Stomach smooth muscle (tissue), 2 donors: ENCODE results near the gene RAET1L.
"Not testable (repeated sequence)": the region's sequence is repeated elsewhere in the genome, so short reads cannot be mapped to it uniquely, and the experiment has no call there.

Experiments used
- H3K27ac ChIP-seq: one replicate; pipeline ENCODE4 v1.7.0; 2013; ENCODE audit warnings: mild to moderate bottlenecking, low read length, inconsistent platforms
- H3K27me3 ChIP-seq, 2 donors: one replicate each; pipeline ENCODE4 v1.7.0; 2013; ENCODE audit warnings: low read length in 2 of 2; ENCODE audit not compliant: insufficient read depth in 2 of 2, control insufficient read depth in 1 of 2
- H3K36me3 ChIP-seq, 2 donors: one replicate each; pipeline ENCODE4 v1.7.0; 2013; ENCODE audit warnings: low read length in 2 of 2; ENCODE audit not compliant: control insufficient read depth in 2 of 2, insufficient read depth in 2 of 2
- H3K4me1 ChIP-seq: one replicate; pipeline ENCODE4 v1.7.0; 2013; ENCODE audit warnings: low read length; ENCODE audit not compliant: control insufficient read depth, insufficient read depth
- H3K4me3 ChIP-seq, 2 donors: one replicate each; pipeline ENCODE4 v1.7.0; 2013; ENCODE audit warnings: low read length in 2 of 2
- H3K9ac ChIP-seq, 2 donors: one replicate each; pipeline ENCODE4 v1.7.0; 2013; ENCODE audit warnings: low read length in 2 of 2, mild to moderate bottlenecking in 1 of 2
- H3K9me3 ChIP-seq, 2 donors: one replicate each; pipeline ENCODE4 v1.7.0; 2013; ENCODE audit warnings: low read length in 2 of 2; ENCODE audit not compliant: control insufficient read depth in 2 of 2
- donor health status: healthy.
- donor health status: Pancreatic carcinoma.

RAET1L gene

DNA sequence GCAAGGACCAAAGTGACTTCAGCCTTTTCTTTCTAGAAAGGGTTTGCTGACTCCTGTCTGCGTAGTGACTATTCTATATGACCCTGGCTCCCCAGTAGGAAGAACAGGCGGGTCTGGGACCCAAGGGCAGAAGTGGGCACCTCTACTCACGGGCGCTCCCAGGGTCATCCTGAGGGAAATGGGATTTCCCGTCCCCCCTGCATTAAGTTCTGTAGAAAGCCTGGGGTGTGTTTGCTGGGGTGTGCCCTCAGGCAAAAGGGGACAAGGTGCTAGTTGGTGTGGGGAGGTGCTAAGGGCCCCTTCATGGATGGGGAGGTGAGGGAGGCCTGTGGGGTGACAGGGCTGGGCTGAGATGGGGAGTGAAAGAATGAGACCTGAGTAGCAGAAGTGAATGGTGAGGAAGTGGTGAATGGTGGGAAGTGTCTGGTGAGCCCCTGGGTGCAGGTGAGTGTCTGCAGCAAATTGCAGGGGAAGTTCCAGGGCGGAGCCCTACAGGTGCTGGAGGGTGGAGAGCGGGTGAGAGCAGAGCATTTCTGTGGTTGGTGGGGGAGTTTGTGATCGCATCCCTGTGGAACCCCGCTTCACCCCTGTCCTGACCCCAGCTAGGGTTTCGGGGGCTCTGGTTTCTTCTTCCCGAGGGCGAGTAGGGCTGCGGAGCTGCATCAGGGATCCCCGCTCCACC lies 21.1 kb downstream of the RAET1L start:
- Histone ChIP-seq H3K4me3 (peak overlapping the region; percentile 55 to 76), H3K9me3 (peaks cover 0 to 4% of the 10 kb centered on the region in 2 donors), H3K4me1 (peaks cover 15% of the 10 kb centered on the region), H3K36me3 (no peaks in the 10 kb centered on the region), H3K9ac (no peak overlapping the region), H3K27me3 (peaks cover 28 to 38% of the 10 kb centered on the region in 2 donors), H3K27ac (no peak overlapping the region)

GRCh38 chr6:150003599-150003998 lies 21.7 kb downstream of the RAET1L start:
- H3K27me3 ChIP-seq = peaks cover 25 to 38% of the 10 kb centered on the region in 2 donors
- not testable (repeated sequence) for H3K9ac ChIP-seq, H3K9me3 ChIP-seq, H3K36me3 ChIP-seq, H3K27ac ChIP-seq, H3K4me3 ChIP-seq
- peaks cover 15% of the 10 kb centered on the region for H3K4me1 ChIP-seq

DNA sequence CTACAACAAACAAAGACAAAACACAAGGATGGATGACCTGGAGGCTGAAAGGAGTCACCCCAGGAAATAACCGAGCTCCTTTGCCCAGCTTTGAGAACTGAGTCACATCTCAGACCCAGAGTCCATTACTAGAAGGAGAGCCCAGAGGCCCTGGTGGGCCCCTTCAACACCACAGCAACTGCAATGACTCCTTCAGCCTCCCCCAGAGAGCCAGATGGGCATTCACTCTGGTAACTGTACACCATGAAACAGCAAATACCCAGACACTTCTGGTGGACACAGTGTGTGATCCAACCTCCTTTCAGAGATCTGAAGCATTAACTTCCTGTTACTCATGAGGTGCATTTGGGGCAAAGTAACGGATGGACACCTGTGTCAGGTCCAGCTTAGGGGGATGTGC lies 22.6 kb downstream of the RAET1L start:
- peaks cover 0 to 4% of the 10 kb centered on the region in 2 donors for H3K9me3 ChIP-seq
- no peak overlapping the region for H3K9ac ChIP-seq
- H3K27ac ChIP-seq = no peak overlapping the region
- peaks cover 21 to 39% of the 10 kb centered on the region in 2 donors for H3K27me3 ChIP-seq
- H3K4me1 ChIP-seq = peaks cover 15% of the 10 kb centered on the region
- no peak overlapping the region for H3K4me3 ChIP-seq
- no peaks in the 10 kb centered on the region for H3K36me3 ChIP-seq

- no peak overlapping the region for H3K27ac ChIP-seq
- H3K27me3 ChIP-seq = peaks cover 24 to 48% of the 10 kb centered on the region in 2 donors
- H3K4me3 ChIP-seq = no peak overlapping the region
- no peak overlapping the region for H3K9ac ChIP-seq
- H3K4me1 ChIP-seq = peaks cover 15% of the 10 kb centered on the region
- no peaks in the 10 kb centered on the region for H3K36me3 ChIP-seq
- peaks cover 0 to 4% of the 10 kb centered on the region in 2 donors for H3K9me3 ChIP-seq
These were observed 23.9 kb downstream of the RAET1L start for GRCh38 chr6:150001295-150002008.

GRCh38 chr6:149999636-150000035 lies 25.7 kb downstream of the RAET1L start:
- H3K36me3 ChIP-seq = no peaks in the 10 kb centered on the region
- H3K27me3 ChIP-seq = peaks cover 33 to 57% of the 10 kb centered on the region in 2 donors
- H3K4me1 ChIP-seq = peaks cover 5% of the 10 kb centered on the region
- H3K27ac ChIP-seq = no peak overlapping the region
- H3K9ac ChIP-seq = no peak overlapping the region
- H3K9me3 ChIP-seq = peaks cover 0 to 4% of the 10 kb centered on the region in 2 donors
- no peak overlapping the region for H3K4me3 ChIP-seq

DNA sequence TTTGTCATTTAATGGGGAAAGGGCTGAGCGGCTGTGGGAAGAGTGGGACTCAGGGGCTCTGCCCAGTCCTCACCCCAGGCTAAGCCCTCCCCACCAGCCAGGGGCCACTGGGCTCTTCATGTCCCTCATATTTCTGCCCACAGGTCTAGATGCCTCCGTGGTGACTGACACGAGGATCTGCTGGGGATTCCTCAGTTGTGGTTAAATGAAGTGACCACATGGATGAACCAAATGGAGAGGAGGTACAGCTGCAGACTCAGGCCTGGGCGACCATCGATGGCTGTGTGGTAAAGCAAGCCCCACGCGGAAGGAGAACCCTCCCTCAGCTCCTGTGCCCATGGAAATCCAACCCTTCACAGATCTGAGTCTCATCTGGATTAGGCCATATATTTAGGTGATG lies 29.4 kb downstream of the RAET1L start:
- peaks cover 41 to 44% of the 10 kb centered on the region in 2 donors for H3K27me3 ChIP-seq

GRCh38 chr6:149995235-149995750 lies 30.0 kb downstream of the RAET1L start:
- no peak overlapping the region for H3K9ac ChIP-seq
- H3K27me3 ChIP-seq = peaks cover 45 to 50% of the 10 kb centered on the region in 2 donors
- no peak overlapping the region for H3K27ac ChIP-seq
- H3K4me3 ChIP-seq = no peak overlapping the region
- H3K36me3 ChIP-seq = no peaks in the 10 kb centered on the region
- no peaks in the 10 kb centered on the region for H3K9me3 ChIP-seq
- peaks cover 9% of the 10 kb centered on the region for H3K4me1 ChIP-seq

More for the DNA sequence above, 29.4 kb downstream of the RAET1L start:
- Histone ChIP-seq H3K27ac (no peak overlapping the region), H3K4me1 (peaks cover 2% of the 10 kb centered on the region), H3K9me3 (no peaks in the 10 kb centered on the region), H3K4me3 (no peak overlapping the region), H3K36me3 (no peaks in the 10 kb centered on the region), H3K9ac (no peak overlapping the region)

- H3K36me3 ChIP-seq = no peaks in the 10 kb centered on the region
- H3K4me3 ChIP-seq = no peak overlapping the region
- no peak overlapping the region for H3K9ac ChIP-seq
- H3K9me3 ChIP-seq = peaks cover 4 to 11% of the 10 kb centered on the region in 2 donors
- peaks cover 16% of the 10 kb centered on the region for H3K4me1 ChIP-seq
- no peak overlapping the region for H3K27ac ChIP-seq
- peaks cover 65 to 69% of the 10 kb centered on the region in 2 donors for H3K27me3 ChIP-seq
These were observed 33.5 kb downstream of the RAET1L start for GRCh38 chr6:149991838-149992237.

DNA sequence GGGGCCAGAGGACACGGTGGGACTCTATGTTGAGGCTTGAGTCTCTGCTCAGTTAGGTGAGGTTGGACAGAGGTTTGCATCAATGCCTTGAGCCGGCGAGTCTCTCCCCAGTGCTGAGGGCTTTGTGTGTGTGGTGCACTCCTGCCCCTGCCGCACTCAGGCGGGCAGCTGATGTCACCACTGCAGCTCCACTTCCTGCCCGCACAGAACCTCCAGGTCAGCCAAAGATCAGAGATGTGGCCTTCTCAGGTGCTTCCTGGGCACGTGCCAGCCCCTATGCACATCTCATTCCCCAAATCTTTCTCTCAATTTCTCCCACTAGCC lies 33.9 kb downstream of the RAET1L start:
- peaks cover 67 to 69% of the 10 kb centered on the region in 2 donors for H3K27me3 ChIP-seq

GRCh38 chr6:149990661-149991471 lies 34.5 kb downstream of the RAET1L start:
- peak overlapping the region; percentile 13 to 44 for H3K4me3 ChIP-seq
- peaks cover 64 to 70% of the 10 kb centered on the region in 2 donors for H3K27me3 ChIP-seq
- H3K9ac ChIP-seq = no peak overlapping the region
- no peaks in the 10 kb centered on the region for H3K36me3 ChIP-seq
- H3K4me1 ChIP-seq = peaks cover 16% of the 10 kb centered on the region
- no peak overlapping the region for H3K27ac ChIP-seq
- peaks cover 4 to 11% of the 10 kb centered on the region in 2 donors for H3K9me3 ChIP-seq

More for the DNA sequence above, 33.9 kb downstream of the RAET1L start:
- H3K36me3 ChIP-seq, H3K4me3 ChIP-seq, H3K9ac ChIP-seq, H3K27ac ChIP-seq: not testable (repeated sequence)
- H3K4me1 ChIP-seq = peaks cover 16% of the 10 kb centered on the region
- peaks cover 4 to 11% of the 10 kb centered on the region in 2 donors for H3K9me3 ChIP-seq
